HFF-Myc (cell line): ENCODE data around the gene KCNQ2.

ENCODE experiments used
- DNase-seq: peaks from one replicate; pipeline ENCODE4 v3.0.0-alpha.2; 2011; ENCODE audit warnings: low read depth; ENCODE audit errors: extremely low read depth
- H3K4me3 ChIP-seq: replicated peaks from 2 replicates; pipeline ENCODE4 v1.5.1; 2011; ENCODE audit warnings: low read depth, mild to moderate bottlenecking, control low read depth, low read length
- CTCF ChIP-seq: IDR thresholded peaks from 2 replicates; pipeline ENCODE4 v1.5.1; 2012; ENCODE audit warnings: mild to moderate bottlenecking, low read depth, low read length, control low read depth; ENCODE audit errors: missing control alignments

The KCNQ2 gene

DNA sequence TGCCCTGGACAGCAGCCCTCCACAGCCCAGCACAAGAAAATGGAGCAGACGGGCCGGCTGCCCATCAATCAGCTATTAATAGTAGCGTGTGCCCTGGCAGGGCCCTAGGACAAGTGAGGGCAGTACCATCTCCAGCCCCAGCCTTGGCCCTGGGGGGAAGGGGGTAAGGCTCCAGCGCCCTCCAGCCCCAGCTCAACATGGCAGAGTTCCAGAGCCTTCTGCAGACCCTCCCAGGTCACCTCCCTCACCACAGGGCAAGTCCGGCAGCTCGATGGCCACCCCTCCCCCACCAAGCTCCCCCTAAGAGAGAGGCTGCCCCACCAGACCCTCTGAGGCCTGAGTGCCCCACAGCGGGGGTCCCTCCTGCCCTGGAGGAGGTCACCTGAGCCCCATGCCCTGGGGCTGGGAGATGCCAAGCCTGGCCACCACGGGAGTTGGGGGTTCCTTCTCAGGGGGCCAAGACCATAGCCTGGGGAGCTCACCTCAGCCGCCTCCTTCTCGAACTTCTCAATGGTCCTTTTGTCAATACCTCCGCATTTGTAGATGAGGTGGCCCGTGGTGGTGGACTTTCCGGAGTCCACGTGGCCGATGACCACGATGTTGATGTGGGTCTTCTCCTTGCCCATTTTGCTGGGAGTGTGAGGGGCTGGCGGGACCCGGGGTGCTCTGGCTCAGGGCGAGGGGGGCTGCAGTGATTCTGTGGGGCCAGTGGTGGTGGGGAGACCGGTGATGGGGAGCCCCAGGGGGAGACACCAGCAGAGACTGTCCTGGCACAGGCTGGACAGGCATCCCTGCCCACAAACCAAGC lies 24.9 kb upstream of the KCNQ2 start:
- no peak for TF ChIP-seq CTCF
- no peak overlapping the region for H3K4me3 ChIP-seq

GRCh38 chr20:63496596-63497120 lies 24.2 kb upstream of the KCNQ2 start:
- no peak for DNase-seq
- no peak overlapping the region for H3K4me3 ChIP-seq

More for the DNA sequence above, 24.9 kb upstream of the KCNQ2 start:
- DNase-seq, result no peak

DNA sequence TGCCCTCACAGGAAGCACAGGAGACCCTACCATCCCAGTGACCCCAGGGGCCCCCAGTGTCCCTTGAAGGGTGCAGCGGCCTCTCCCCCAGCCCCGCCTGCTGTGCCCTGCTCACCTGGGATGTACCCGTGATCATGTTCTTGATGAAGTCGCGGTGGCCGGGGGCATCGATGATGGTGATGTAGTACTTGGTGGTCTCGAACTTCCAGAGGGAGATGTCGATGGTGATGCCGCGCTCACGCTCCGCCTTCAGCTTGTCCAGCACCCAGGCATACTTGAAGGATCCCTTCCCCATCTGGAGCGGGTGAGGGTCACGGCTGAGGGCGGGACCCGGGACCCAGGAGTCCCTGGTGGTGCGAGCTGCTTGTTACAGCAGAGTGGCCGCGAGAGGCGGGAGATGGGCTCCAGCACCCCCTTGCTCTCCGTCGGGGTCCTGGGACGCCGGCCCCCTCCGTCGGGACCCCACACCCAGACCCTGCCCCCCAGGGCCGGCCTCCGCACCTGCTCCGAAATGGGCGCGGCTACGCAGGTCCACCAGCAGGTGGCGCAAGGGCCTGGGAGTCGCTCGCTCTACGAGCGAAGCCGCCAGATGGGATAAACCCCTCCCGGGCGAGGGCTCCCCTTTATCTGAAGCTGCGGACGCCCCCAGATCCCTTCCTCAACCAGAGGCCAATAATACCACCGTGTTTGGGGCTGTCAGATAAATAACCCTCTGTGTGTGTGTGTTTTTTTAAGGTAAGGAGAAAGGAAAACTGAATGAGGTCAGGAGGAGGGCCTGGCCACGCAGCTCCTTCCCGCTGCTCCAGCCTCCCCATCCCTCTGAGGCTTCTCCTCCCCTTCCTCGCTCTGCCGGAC lies 23.5 kb upstream of the KCNQ2 start:
- peak; percentile 95 for TF ChIP-seq CTCF
- no peak for DNase-seq
- H3K4me3 ChIP-seq, result no peak overlapping the region

More at GRCh38 chr20:63496596-63497120, 24.2 kb upstream of the KCNQ2 start:
- TF ChIP-seq CTCF, result no peak

DNA sequence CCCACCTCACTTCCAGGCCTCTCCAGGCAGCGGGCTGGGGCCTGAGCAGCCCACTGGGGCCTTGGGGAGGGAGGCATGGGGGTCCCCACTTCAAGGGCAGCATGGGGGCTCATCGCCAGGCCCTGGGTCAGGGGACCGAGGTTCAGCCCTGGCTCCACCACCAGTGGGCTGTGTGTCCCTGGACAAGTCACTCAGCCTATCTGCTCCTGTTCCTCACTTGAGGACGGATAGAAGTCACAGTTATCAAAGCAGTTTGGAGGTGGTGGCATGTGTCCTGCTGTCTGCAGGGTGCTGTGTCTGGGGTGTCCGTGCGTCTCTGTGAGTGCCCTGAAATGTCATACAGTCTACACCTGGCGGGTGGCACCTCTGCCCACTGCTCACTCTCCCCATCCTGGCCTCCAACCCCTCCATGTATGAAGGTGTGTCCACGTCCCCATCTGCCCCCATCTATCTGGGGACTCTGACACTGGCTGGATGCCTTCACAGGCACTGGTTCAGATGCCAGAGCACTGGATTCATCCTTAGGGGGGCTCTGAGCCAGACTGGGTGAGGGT lies 22.8 kb upstream of the KCNQ2 start:
- no peak overlapping the region for H3K4me3 ChIP-seq
- TF ChIP-seq CTCF, result no peak
- no peak for DNase-seq

GRCh38 chr20:63494420-63495166 lies 22.1 kb upstream of the KCNQ2 start:
- no peak for DNase-seq
- no peak for TF ChIP-seq CTCF
- no peak overlapping the region for H3K4me3 ChIP-seq

GRCh38 chr20:63494084-63494419 lies 21.6 kb upstream of the KCNQ2 start:
- no peak overlapping the region for H3K4me3 ChIP-seq
- DNase-seq, result no peak
- no peak for TF ChIP-seq CTCF
